Keratinocyte (primary cell): Measurements from ENCODE around the gene MED31.

Experiments
- EZH2 ChIP-seq: IDR thresholded peaks from one replicate; pipeline ENCODE4 v1.6.1; 2012; ENCODE audit warnings: inconsistent platforms, mild to moderate bottlenecking, low read length, moderate library complexity
- TF ChIP-seq, protein P1 (sequence below), 3 experiments: IDR thresholded peaks in 1 of 3; conservative IDR thresholded peaks in 1 of 3; optimal IDR thresholded peaks in 1 of 3; 2 replicates in 2 of 3; 3 replicates in 1 of 3; pipeline versions ENCODE3 to v1.5.1; 2011; ENCODE audit warnings: low read length in 3 of 3, mild to moderate bottlenecking in 3 of 3, moderate library complexity in 2 of 3, control low read depth in 1 of 3, inconsistent platforms in 1 of 3; ENCODE audit not compliant: insufficient read depth in 2 of 3; ENCODE audit errors: extremely low read depth in 1 of 3

DNA sequence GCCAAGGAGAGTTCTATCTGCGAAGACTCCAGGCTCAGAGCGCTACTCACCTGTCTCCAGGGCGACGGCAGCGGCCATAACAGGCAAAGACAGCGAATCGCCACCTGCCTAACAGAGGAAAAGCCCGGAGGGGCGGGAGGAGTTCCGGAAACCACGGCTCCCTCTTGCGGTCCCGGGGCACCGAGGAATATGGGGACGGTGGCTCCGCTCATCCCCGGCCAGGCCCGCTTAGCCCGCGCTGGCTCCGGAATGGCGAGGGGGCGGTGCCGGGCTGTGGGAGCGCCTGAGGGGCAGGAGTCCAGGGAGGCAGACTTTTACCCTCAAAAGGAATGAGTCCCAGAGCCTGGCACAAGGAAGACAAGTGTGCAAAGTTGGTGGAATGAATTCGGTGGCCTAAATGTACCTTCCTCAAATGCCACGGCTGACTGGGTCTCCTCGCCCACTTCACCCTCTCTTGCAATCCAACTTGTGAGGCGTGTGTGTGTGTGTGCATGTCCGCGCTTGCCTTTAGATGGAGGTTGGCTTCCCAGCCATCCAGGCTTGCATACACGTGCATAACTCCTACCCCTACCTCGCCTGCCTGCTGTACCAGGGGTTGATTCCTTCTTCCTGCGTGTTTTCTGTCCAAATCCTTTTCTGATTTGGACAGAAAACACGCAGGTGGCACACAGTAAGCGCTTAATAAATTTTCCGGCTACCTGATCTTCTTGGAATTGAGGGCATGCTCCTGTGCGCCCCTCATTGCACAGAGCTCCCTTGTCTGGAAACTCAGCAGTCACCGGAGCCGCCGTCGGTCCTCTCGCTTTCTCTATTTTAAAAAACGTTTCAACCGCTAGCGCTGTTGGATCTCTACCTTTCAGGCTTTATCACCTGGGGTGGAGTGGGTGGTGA is 3.7 kb upstream of the MED31 start:
- TF ChIP-seq, protein P1, sequence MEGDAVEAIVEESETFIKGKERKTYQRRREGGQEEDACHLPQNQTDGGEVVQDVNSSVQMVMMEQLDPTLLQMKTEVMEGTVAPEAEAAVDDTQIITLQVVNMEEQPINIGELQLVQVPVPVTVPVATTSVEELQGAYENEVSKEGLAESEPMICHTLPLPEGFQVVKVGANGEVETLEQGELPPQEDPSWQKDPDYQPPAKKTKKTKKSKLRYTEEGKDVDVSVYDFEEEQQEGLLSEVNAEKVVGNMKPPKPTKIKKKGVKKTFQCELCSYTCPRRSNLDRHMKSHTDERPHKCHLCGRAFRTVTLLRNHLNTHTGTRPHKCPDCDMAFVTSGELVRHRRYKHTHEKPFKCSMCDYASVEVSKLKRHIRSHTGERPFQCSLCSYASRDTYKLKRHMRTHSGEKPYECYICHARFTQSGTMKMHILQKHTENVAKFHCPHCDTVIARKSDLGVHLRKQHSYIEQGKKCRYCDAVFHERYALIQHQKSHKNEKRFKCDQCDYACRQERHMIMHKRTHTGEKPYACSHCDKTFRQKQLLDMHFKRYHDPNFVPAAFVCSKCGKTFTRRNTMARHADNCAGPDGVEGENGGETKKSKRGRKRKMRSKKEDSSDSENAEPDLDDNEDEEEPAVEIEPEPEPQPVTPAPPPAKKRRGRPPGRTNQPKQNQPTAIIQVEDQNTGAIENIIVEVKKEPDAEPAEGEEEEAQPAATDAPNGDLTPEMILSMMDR (optimal IDR thresholded peaks at IDR 0.05 in 1 of 3, IDR thresholded peaks at IDR 0.05 in 1 of 3, conservative IDR thresholded peaks at IDR 0.05 in 1 of 3; ENCODE audit: extremely low read depth in 1 of 3, insufficient read depth in 2 of 3, low read length in 3 of 3): peak in 1 of 3 experiments; percentile 40
- no peak for TF ChIP-seq EZH2
